Subcutaneous adipose tissue (tissue), 4 donors: ENCODE measurements around the gene LTBP4. TPM values are rescaled to one million over a fixed set of nuclear protein-coding genes. Genes with fewer than 3 reads are reported as not detected.

Source experiments
- total RNA-seq, 4 donors: library from RNA; depleted of rRNA; stranded (reverse); fragments of >200 nt; gene quantifications; one replicate each; pipeline ENCODE4 v1.1.0, GENCODE V29; 2016
- TF ChIP-seq, protein P1 (sequence below): fragments of 450-650 bp; IDR thresholded peaks from one replicate; pipeline ENCODE4 v1.5.1; 2016; ENCODE audit warnings: low read depth, mild to moderate bottlenecking, control low read depth, antibody characterized with exemption, moderate library complexity

Gene LTBP4
- total RNA-seq, 4 donors from 2014 or later = 39.0 to 170 (median 78.7) TPM

DNA sequence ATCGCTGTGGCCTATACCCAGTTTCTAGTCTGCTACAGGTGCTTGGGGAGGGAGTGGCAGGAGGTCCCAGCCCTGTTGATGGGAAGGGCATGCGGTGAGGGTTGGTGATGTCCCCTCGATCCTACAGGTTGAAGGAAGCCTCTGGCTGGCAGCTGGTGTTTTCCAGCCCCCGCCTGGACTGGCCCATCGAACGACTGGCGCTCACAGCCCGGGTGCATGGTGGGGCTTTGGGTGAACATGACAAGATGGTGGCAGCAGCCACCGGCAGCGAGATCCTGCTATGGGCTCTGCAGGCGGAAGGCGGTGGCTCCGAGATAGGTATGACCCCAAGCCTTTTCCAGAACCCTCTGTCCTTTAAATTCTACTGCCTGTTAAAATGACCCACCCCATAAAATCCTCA lies 20.6 kb upstream of the LTBP4 start:
- TF ChIP-seq, protein P1, sequence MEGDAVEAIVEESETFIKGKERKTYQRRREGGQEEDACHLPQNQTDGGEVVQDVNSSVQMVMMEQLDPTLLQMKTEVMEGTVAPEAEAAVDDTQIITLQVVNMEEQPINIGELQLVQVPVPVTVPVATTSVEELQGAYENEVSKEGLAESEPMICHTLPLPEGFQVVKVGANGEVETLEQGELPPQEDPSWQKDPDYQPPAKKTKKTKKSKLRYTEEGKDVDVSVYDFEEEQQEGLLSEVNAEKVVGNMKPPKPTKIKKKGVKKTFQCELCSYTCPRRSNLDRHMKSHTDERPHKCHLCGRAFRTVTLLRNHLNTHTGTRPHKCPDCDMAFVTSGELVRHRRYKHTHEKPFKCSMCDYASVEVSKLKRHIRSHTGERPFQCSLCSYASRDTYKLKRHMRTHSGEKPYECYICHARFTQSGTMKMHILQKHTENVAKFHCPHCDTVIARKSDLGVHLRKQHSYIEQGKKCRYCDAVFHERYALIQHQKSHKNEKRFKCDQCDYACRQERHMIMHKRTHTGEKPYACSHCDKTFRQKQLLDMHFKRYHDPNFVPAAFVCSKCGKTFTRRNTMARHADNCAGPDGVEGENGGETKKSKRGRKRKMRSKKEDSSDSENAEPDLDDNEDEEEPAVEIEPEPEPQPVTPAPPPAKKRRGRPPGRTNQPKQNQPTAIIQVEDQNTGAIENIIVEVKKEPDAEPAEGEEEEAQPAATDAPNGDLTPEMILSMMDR = no peak

DNA sequence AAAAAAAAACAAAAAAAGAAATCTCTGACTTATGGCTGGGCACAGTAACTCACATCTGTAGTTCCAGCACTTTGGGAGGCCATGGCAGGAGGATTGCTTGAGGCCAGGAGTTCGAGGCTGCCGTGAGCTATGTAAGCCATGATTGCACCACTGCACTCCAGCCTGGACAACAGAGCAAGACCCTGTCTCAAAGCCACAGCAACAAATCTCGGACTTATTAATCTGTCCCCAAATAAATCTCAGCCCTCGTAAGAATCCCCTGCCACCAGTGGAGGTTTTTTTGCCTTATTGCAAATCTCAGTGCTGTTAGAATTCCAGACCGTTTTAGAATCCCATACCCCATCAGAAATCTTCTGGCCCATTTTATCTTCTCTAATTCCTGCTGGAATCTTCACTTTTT lies 19.6 kb upstream of the LTBP4 start:
- TF ChIP-seq, protein P1 = no peak

DNA sequence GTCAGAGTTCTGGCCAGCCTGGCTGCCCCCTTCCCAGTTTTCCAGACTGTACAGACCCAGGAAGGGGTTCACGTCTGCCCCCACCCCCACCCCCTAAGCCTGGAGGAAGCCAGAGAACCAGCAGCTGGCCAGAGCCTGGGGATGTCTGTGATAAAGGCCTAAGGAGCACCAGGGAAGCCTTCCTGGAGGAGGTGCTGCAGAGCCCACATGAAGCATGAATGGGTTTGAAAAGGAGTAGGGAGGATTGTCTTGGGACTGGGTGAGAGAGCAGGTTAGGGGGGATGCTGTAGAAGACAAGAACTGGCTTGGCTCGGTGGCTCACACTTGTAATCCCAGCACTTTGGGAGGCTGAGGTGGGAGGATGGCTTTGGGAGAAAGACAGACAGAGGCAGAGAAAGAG lies 18.7 kb upstream of the LTBP4 start:
- TF ChIP-seq, protein P1 = no peak

DNA sequence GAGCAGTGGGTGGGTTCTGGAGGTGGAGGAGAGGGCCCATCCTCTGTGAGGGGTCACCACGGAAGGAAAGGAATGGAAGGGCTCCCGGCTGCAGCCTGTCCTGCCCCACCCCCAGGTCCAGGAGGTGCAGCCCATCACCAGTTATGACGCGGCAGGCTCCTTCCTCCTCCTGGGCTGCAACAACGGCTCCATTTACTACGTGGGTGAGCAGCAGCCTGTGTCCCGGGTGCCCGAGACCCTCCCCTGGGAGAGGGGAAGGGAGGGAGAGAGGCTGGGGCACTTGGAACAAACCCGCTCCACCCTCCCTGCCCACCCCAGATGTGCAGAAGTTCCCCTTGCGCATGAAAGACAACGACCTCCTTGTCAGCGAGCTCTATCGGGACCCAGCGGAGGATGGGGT lies 17.9 kb upstream of the LTBP4 start:
- TF ChIP-seq, protein P1 = no peak

DNA sequence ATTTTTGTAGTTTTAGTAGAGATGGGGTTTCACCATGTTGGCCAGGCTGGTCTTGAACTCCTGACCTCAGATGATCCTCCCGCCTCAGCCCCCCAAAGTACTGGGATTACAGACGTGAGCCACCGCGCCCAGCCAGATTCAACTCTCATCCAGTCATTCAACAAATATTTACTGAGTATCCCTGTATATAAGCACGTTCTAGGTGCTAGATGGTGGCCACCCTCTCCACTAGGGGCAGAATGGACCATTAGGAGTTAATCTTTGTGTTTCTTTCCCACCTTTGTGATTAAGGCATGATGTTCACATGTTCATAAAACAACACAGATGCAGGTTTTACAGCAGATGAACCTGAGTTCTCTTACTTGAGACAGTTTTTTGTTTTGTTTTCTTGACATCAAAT lies 17.2 kb upstream of the LTBP4 start:
- TF ChIP-seq, protein P1 = no peak

DNA sequence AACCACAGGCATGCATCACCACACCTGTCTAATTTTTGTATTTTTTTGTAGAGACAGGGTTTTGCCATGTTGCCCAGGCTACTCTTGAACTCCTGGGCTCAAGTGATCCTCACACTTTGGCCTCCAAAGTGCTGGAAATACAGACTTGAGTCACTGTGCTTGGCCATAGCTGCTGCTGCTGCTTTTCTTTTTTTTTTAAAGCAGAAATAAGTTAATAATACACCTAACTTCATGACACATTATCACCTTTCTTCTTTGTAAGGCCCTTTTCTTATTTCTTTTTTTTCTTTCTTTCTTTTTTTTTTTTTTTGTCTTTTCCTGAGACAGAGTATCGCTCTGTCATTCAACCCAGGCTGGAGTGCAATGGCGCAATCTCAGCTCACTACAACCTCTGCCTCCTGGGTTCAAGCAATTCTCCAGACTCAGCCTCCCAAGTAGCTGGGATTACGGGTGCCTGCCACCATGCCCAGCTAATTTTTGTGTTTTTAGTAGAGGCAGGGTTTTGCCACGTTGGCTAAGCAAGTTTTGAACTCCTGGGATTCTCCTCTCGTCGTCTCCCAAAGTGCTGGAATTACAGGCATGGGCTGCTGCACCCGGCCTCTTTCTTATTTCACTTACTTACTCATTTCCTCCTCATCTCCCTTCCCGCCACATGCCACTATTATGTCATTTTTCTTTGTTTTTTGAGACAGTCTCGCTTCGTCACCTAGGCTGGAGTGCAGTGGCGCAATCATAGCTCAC lies 15.8 kb upstream of the LTBP4 start:
- TF ChIP-seq, protein P1 = no peak

DNA sequence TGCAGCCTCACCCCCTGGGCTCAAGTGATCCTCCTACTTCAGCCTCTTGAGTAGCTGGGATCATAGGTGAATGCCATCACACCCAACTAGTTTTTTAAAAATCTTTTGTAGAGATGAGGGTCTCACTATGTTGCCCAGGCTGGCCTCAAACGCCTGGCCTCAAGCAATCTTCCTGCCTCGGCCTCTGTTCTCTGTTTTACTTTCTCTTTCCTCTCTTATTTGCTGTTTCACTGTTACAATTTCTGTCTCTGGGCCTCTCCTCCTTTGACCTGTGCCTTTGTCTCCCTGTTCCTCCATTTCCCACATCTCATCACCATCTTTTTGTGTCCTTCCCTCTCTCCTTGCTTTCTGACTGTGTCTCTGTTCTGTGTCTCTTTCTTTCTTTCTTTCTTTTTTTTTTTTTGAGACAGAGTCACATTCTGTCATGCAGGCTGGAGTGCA lies 15.2 kb upstream of the LTBP4 start:
- TF ChIP-seq, protein P1 = no peak
